Upper lobe of left lung (tissue), 6 donors: Measurements from ENCODE around the gene C2orf49. TPM values are rescaled to one million over a fixed set of nuclear protein-coding genes. Genes with fewer than 3 reads are reported as not detected.

Experiments used
- ATAC-seq, 2 donors: fragments of 200-7000 bp; cut with Tn5 transposase; one replicate each; pipeline ENCODE4 v1.9.1; 2022; ENCODE audit warnings: mild to moderate bottlenecking in 2 of 2, moderate library complexity in 2 of 2; ENCODE audit not compliant: low FRiP score in 2 of 2
- DNase-seq, 2 donors: peaks; one replicate each; pipeline ENCODE4 v3.0.0-alpha.2; 2019 to 2020
- H3K27ac ChIP-seq, 4 donors: fragments of 200-600 bp; sonication (generic); one replicate each; pipeline ENCODE4 v1.5.1; 2016 to 2019
- H3K27me3 ChIP-seq, 4 donors: fragments of 200-600 bp; sonication (generic); one replicate each; pipeline ENCODE4 v1.5.1; 2017 to 2019
- H3K36me3 ChIP-seq, 4 donors: fragments of 200-600 bp; sonication (generic); one replicate each; pipeline ENCODE4 v1.5.1; 2016 to 2019
- H3K4me1 ChIP-seq, 4 donors: fragments of 200-600 bp; sonication (generic); one replicate each; pipeline ENCODE4 v1.5.1; 2018 to 2019
- H3K4me3 ChIP-seq, 4 donors: fragments of 200-600 bp; sonication (generic); one replicate each; pipeline ENCODE4 v1.5.1; 2017 to 2019; ENCODE audit warnings: mild to moderate bottlenecking in 2 of 4, moderate library complexity in 1 of 4
- H3K9me3 ChIP-seq, 4 donors: fragments of 200-600 bp; sonication (generic); one replicate each; pipeline ENCODE4 v1.5.1; 2018 to 2019
- CTCF ChIP-seq, 6 experiments: fragments of 450-650 bp in 4 of 6; fragments of 200-600 bp in 2 of 6; sonication (generic) in 2 of 6; IDR thresholded peaks; one replicate each; pipeline ENCODE4 v1.5.1; 2016 to 2019; ENCODE audit warnings: antibody characterized with exemption in 6 of 6
- EP300 ChIP-seq, 4 donors: sonication (generic); formaldehyde crosslinking; IDR thresholded peaks; one replicate each; pipeline ENCODE4 v1.5.1; 2017; ENCODE audit warnings: antibody characterized with exemption in 4 of 4, control low read depth in 2 of 4
- POLR2A ChIP-seq, 4 donors: fragments of 450-650 bp; IDR thresholded peaks; one replicate each; pipeline ENCODE4 v1.5.1; 2016 to 2017; ENCODE audit warnings: antibody characterized with exemption in 4 of 4, mild to moderate bottlenecking in 2 of 4
- POLR2AphosphoS5 ChIP-seq, 2 donors: sonication (generic); formaldehyde crosslinking; IDR thresholded peaks; one replicate each; pipeline ENCODE4 v1.5.1; 2017; ENCODE audit warnings: antibody characterized with exemption in 2 of 2
- WGBS, 2 donors: methylation state at CpG; one replicate each; pipeline ENCODE4 v1.1.5; 2017 to 2018; 5-methylcytosine and 5-hydroxymethylcytosine counted together
- total RNA-seq, 6 donors: library from RNA; depleted of rRNA in 4 of 6; stranded (reverse); fragments of >200 nt in 4 of 6; gene quantifications; one replicate each; pipeline versions ENCODE4 v1.1.0 to v1.2.1, GENCODE V29; 2016 to 2021
- donor health status: DM: no; HTN: no; CAD: no; lungs with moderate emphysema.
- donor health status: DM: no; HTN: yes; CAD: no; lungs with severe emphysema.

The C2orf49 gene
- total RNA-seq, 6 donors from 2014 or later = 12.8 to 38.5 (median 13.5) TPM

GRCh38 chr2:105373895-105374401 is 36.6 kb downstream of the C2orf49 start:
- TF ChIP-seq POLR2A (IDR thresholded peaks at IDR 0.05) (no peak), POLR2AphosphoS5 (IDR thresholded peaks at IDR 0.05) (no peak), EP300 (IDR thresholded peaks at IDR 0.05) (no peak), CTCF (IDR thresholded peaks at IDR 0.05) (no peak)
- Histone ChIP-seq H3K36me3 (no peaks in the 10 kb centered on the region), H3K27me3 (no peaks in the 10 kb centered on the region), H3K4me3 (no peak overlapping the region), H3K27ac (peak overlapping the region; percentile 24 to 68 (median 58)), H3K4me1 (peaks cover 6 to 14% (median 11%) of the 10 kb centered on the region in 4 donors), H3K9me3 (no peaks in the 10 kb centered on the region)
- WGBS, 2 donors = 83 to 86% methylated on average over 9 of the region's 9 CpGs
- ATAC-seq (no peak), DNase-seq (peak in 1 of 2 donors; percentile 39)

GRCh38 chr2:105375001-105375561 is 37.7 kb downstream of the C2orf49 start:
- Histone ChIP-seq H3K4me3 (no peak overlapping the region), H3K36me3 (no peaks in the 10 kb centered on the region), H3K27ac (peak overlapping the region; percentile 24 to 68 (median 58)), H3K9me3 (no peaks in the 10 kb centered on the region), H3K4me1 (peaks cover 0 to 14% (median 10%) of the 10 kb centered on the region in 4 donors), H3K27me3 (no peaks in the 10 kb centered on the region)
- ATAC-seq (peak in 1 of 2 donors; percentile 69), DNase-seq (no peak)
- TF ChIP-seq POLR2AphosphoS5 (IDR thresholded peaks at IDR 0.05) (peak in 1 of 2 donors; percentile 30), POLR2A (IDR thresholded peaks at IDR 0.05) (no peak), EP300 (IDR thresholded peaks at IDR 0.05) (peak in 2 of 4 donors; percentile 11 to 29)
- 81 to 82% methylated on average over 15 of the region's 15 CpGs for WGBS, 2 donors

- TF ChIP-seq CTCF (IDR thresholded peaks at IDR 0.05) = no peak
- no peak for TF ChIP-seq EP300 (IDR thresholded peaks at IDR 0.05)
- TF ChIP-seq POLR2A (IDR thresholded peaks at IDR 0.05) = no peak
- TF ChIP-seq POLR2AphosphoS5 (IDR thresholded peaks at IDR 0.05) = no peak
- 85 to 87% methylated on average over 11 of the region's 11 CpGs for WGBS, 2 donors
- H3K27me3 ChIP-seq = no peaks in the 10 kb centered on the region
- ATAC-seq = no peak
- no peaks in the 10 kb centered on the region for H3K36me3 ChIP-seq
- H3K4me1 ChIP-seq = peaks cover 0 to 14% (median 10%) of the 10 kb centered on the region in 4 donors
- H3K9me3 ChIP-seq = no peaks in the 10 kb centered on the region
- H3K27ac ChIP-seq = peak overlapping the region in 1 of 4 donors; percentile 46
- no peak for DNase-seq
- no peak overlapping the region for H3K4me3 ChIP-seq
Observed at GRCh38 chr2:105376010-105376409, 38.7 kb downstream of the C2orf49 start.

GRCh38 chr2:105376789-105377240 is 39.5 kb downstream of the C2orf49 start:
- Histone ChIP-seq H3K27ac (no peak overlapping the region), H3K9me3 (no peaks in the 10 kb centered on the region), H3K27me3 (no peaks in the 10 kb centered on the region), H3K36me3 (no peaks in the 10 kb centered on the region), H3K4me1 (peaks cover 0 to 14% (median 11%) of the 10 kb centered on the region in 4 donors), H3K4me3 (no peak overlapping the region)
- TF ChIP-seq EP300 (IDR thresholded peaks at IDR 0.05) (no peak), CTCF (IDR thresholded peaks at IDR 0.05) (no peak), POLR2AphosphoS5 (IDR thresholded peaks at IDR 0.05) (no peak), POLR2A (IDR thresholded peaks at IDR 0.05) (no peak)
- DNase-seq (no peak), ATAC-seq (no peak)
- WGBS, 2 donors = 69 to 78% methylated on average over 5 of the region's 5 CpGs

- Histone ChIP-seq H3K9me3 (no peaks in the 10 kb centered on the region), H3K4me1 (peaks cover 0 to 14% (median 11%) of the 10 kb centered on the region in 4 donors), H3K27ac (no peak overlapping the region), H3K36me3 (no peaks in the 10 kb centered on the region), H3K27me3 (no peaks in the 10 kb centered on the region), H3K4me3 (no peak overlapping the region)
- TF ChIP-seq POLR2A (IDR thresholded peaks at IDR 0.05) (no peak), POLR2AphosphoS5 (IDR thresholded peaks at IDR 0.05) (no peak), EP300 (IDR thresholded peaks at IDR 0.05) (no peak), CTCF (IDR thresholded peaks at IDR 0.05) (no peak)
- ATAC-seq (no peak), DNase-seq (no peak)
- 83 to 90% methylated on average over 3 of the region's 3 CpGs for WGBS, 2 donors
Observed at GRCh38 chr2:105377871-105378270, 40.5 kb downstream of the C2orf49 start.
